Superior temporal gyrus (tissue), 1 donor: Measurements from ENCODE around the gene ASB6.

Experiments used
- DNase-seq: peaks from one replicate; pipeline ENCODE4 v3.0.0-alpha.2; 2016; ENCODE audit errors: extremely low spot score

ASB6 gene

GRCh38 chr9:129641750-129642585 is at the start of gene ASB6:
ASB6 (minus strand) TSS chr9:129642151; CDS start chr9:129641999, 152 bp downstream.
- peak; percentile 95 for DNase-seq

- no peak for DNase-seq
Measured at GRCh38 chr9:129688285-129689043, 46.5 kb upstream of the ASB6 start.

GRCh38 chr9:129687391-129687790 is 45.4 kb upstream of the ASB6 start:
- DNase-seq = no peak

- DNase-seq = no peak
Measured at GRCh38 chr9:129686736-129687135, 44.8 kb upstream of the ASB6 start.

GRCh38 chr9:129685933-129686259 is 43.9 kb upstream of the ASB6 start:
- DNase-seq = no peak

- no peak for DNase-seq
Measured at GRCh38 chr9:129685220-129685932, 43.4 kb upstream of the ASB6 start.

- no peak for DNase-seq
Measured at GRCh38 chr9:129682381-129682780, 40.4 kb upstream of the ASB6 start.

- DNase-seq = no peak
Measured at GRCh38 chr9:129681924-129682323, 40.0 kb upstream of the ASB6 start.

- DNase-seq = no peak
Measured at GRCh38 chr9:129679537-129679936, 37.6 kb upstream of the ASB6 start.

GRCh38 chr9:129678844-129679243 is 36.9 kb upstream of the ASB6 start:
- no peak for DNase-seq

- DNase-seq = no peak
Measured at GRCh38 chr9:129677456-129677855, 35.5 kb upstream of the ASB6 start.

- no peak for DNase-seq
Measured at GRCh38 chr9:129676975-129677374, 35.0 kb upstream of the ASB6 start.

- no peak for DNase-seq
Measured at GRCh38 chr9:129676287-129676686, 34.3 kb upstream of the ASB6 start.

- DNase-seq = no peak
Measured at GRCh38 chr9:129675620-129676019, 33.7 kb upstream of the ASB6 start.

GRCh38 chr9:129674229-129674628 is 32.3 kb upstream of the ASB6 start:
- no peak for DNase-seq

GRCh38 chr9:129673602-129674001 is 31.7 kb upstream of the ASB6 start:
- DNase-seq = no peak

- no peak for DNase-seq
Measured at GRCh38 chr9:129672702-129673101, 30.8 kb upstream of the ASB6 start.

- DNase-seq = no peak
Measured at GRCh38 chr9:129671519-129671918, 29.6 kb upstream of the ASB6 start.

- no peak for DNase-seq
Measured at GRCh38 chr9:129671065-129671464, 29.1 kb upstream of the ASB6 start.

GRCh38 chr9:129669946-129670345 is 28.0 kb upstream of the ASB6 start:
- DNase-seq = no peak

- DNase-seq = no peak
Measured at GRCh38 chr9:129669141-129669718, 27.3 kb upstream of the ASB6 start.

- no peak for DNase-seq
Measured at GRCh38 chr9:129667850-129668249, 25.9 kb upstream of the ASB6 start.
